ENCODE data around the gene EME1. TPM values are rescaled to one million over a fixed set of nuclear protein-coding genes. Genes with fewer than 3 reads are reported as not detected.
A peak's percentile ranks its signal among the peaks of the same experiment; 100 is the strongest.

The EME1 gene
- polyA plus RNA-seq, 2 of the 4 experiments (the other 2 are of a cell fraction): 24.3 to 29.9 TPM

DNA sequence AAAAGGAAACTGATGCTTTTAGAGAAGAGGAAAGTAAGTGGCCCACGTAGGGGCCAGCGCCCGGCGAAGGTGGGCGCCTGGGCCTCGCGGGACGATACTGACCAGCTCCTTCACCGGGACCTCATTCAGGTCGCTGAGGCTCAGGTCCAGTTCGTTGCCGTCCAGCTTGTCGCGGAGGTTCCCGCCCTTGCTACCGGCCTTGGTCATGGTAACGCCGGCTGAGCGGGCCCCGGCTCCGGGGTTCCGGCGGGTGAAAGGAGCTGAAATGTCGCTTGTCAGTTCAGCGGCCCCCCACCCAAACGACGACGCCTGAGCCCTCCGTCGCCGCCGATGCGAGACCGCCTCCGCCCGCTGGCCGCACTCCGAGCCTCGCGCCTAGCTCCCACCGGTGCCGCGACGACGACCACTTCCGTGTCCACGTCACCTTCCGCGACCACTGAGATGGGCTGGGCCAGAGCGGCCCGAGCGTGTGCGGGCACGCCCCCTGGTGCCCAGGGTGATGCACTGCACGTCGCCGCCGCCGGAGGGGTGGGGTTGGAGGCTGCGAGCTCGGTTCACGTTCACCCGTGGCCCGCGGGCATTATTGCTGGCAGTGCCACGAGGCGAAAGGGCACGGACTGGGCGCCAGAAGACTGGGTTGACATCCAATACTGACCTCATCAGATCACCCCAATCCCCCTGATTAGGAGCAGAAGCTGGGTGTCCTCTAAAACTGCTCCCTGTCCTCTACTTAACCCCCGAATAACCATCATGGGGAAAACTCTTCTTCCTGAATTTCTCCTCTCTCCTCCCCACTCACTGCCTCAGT lies 24.3 kb downstream of the EME1 start, which contains the start of gene LRRC59 (continued):
- no peak for TF ChIP-seq FOXS1 (CRISPR knock-in tag; IDR thresholded peaks at IDR 0.05)
- 0 out of 2 replicates have a peak, but pooled peaks have one; percentile 29 for TF ChIP-seq ATOH8 (CRISPR knock-in tag; IDR thresholded peaks at IDR 0.05; ENCODE audit: low read depth)
- no peak for TF ChIP-seq CBX2 (IDR thresholded peaks at IDR 0.05; ENCODE audit: borderline replicate concordance, low read depth)
- no peak for TF ChIP-seq CHD4 (IDR thresholded peaks at IDR 0.05; ENCODE audit: borderline replicate concordance)
- TF ChIP-seq KDM1A (IDR thresholded peaks at IDR 0.05; ENCODE audit: low read depth): no peak
- TF ChIP-seq KDM5A (IDR thresholded peaks at IDR 0.05): no peak
- TF ChIP-seq, protein P1, sequence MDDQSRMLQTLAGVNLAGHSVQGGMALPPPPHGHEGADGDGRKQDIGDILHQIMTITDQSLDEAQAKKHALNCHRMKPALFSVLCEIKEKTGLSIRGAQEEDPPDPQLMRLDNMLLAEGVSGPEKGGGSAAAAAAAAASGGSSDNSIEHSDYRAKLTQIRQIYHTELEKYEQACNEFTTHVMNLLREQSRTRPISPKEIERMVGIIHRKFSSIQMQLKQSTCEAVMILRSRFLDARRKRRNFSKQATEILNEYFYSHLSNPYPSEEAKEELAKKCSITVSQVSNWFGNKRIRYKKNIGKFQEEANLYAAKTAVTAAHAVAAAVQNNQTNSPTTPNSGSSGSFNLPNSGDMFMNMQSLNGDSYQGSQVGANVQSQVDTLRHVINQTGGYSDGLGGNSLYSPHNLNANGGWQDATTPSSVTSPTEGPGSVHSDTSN (IDR thresholded peaks at IDR 0.05): peak; percentile 42; the same call in 1 of the 2 replicates
- TF ChIP-seq RFX5 (IDR thresholded peaks at IDR 0.05): no peak
- peak; percentile 98 for TF ChIP-seq PHF8 (IDR thresholded peaks at IDR 0.05; ENCODE audit: borderline replicate concordance, low read depth)
- no peak for TF ChIP-seq ZC3H11A (IDR thresholded peaks at IDR 0.05)
- TF ChIP-seq EHMT2 (IDR thresholded peaks at IDR 0.05; ENCODE audit: low read depth): no peak
- TF ChIP-seq GATA3 (IDR thresholded peaks at IDR 0.05; ENCODE audit: borderline replicate concordance): no peak; the same call in 1 of the 2 replicates
- no peak for TF ChIP-seq TP53 (CRISPR knock-in tag; IDR thresholded peaks at IDR 0.05)
- no peak for TF ChIP-seq SREBF2 (IDR thresholded peaks at IDR 0.05)
- no peak for TF ChIP-seq RARB (CRISPR knock-in tag; IDR thresholded peaks at IDR 0.05)
- no peak for TF ChIP-seq USF2 (IDR thresholded peaks at IDR 0.05)
- peak; percentile 99 for TF ChIP-seq MAX (IDR thresholded peaks at IDR 0.05)
- TF ChIP-seq POLR2A (IDR thresholded peaks at IDR 0.05; ENCODE audit: low read length): peak; percentile 91
- no peak for TF ChIP-seq CBX8 (IDR thresholded peaks at IDR 0.05)
- TF ChIP-seq JUNB (IDR thresholded peaks at IDR 0.05): no peak
- no peak for TF ChIP-seq CEBPB (IDR thresholded peaks at IDR 0.05)
- no peak for TF ChIP-seq RNF2 (IDR thresholded peaks at IDR 0.05; ENCODE audit: borderline replicate concordance, low read depth)
- no peak for TF ChIP-seq HOXB5 (CRISPR knock-in tag; IDR thresholded peaks at IDR 0.05)
- 0 out of 2 replicates have a peak, but pooled peaks have one; percentile 22 for TF ChIP-seq REST (IDR thresholded peaks at IDR 0.05)
- TF ChIP-seq, protein P2, sequence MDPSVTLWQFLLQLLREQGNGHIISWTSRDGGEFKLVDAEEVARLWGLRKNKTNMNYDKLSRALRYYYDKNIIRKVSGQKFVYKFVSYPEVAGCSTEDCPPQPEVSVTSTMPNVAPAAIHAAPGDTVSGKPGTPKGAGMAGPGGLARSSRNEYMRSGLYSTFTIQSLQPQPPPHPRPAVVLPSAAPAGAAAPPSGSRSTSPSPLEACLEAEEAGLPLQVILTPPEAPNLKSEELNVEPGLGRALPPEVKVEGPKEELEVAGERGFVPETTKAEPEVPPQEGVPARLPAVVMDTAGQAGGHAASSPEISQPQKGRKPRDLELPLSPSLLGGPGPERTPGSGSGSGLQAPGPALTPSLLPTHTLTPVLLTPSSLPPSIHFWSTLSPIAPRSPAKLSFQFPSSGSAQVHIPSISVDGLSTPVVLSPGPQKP (IDR thresholded peaks at IDR 0.05; ENCODE audit: low read depth, low read length): no peak
- peak; percentile 97 for TF ChIP-seq E2F6 (IDR thresholded peaks at IDR 0.05; ENCODE audit: borderline replicate concordance, low read depth)
- TF ChIP-seq EHF (CRISPR knock-in tag; IDR thresholded peaks at IDR 0.05): peak; percentile 41; the same call in 1 of the 2 replicates
- no peak for TF ChIP-seq EP300 (IDR thresholded peaks at IDR 0.05)
- peak; percentile 65; the same call in 1 of the 2 replicates for TF ChIP-seq HMGXB4 (CRISPR knock-in tag; IDR thresholded peaks at IDR 0.05; ENCODE audit: borderline replicate concordance)
- TF ChIP-seq HOXB13 (CRISPR knock-in tag; IDR thresholded peaks at IDR 0.05; ENCODE audit: low read depth): no peak
- no peak for TF ChIP-seq NFE2L2 (conservative IDR thresholded peaks at IDR 0.05; ENCODE audit: low read length)
- TF ChIP-seq ZNF302 (CRISPR knock-in tag; IDR thresholded peaks at IDR 0.05): no peak
- no peak for TF ChIP-seq ZSCAN20 (CRISPR knock-in tag; IDR thresholded peaks at IDR 0.05)

All from A549 (cell line).